Right lobe of liver (tissue), 6 donors: ENCODE results near the gene BBX. TPM values are rescaled to one million over a fixed set of nuclear protein-coding genes. Genes with fewer than 3 reads are reported as not detected.

ENCODE experiments used
- ATAC-seq, 4 donors: fragments of 200-7000 bp; cut with Tn5 transposase; one replicate each; pipeline ENCODE4 v1.9.1; 2020; ENCODE audit warnings: mild to moderate bottlenecking in 4 of 4, moderate library complexity in 4 of 4
- DNase-seq, 3 donors: peaks; one replicate each; pipeline ENCODE4 v3.0.0-alpha.2; 2020
- H3K27ac ChIP-seq, 3 donors: fragments of 200-600 bp; one replicate each; pipeline ENCODE4 v1.8.0; 2022
- H3K27me3 ChIP-seq, 2 donors: fragments of 200-600 bp; one replicate each; pipeline ENCODE4 v1.8.0; 2022
- H3K36me3 ChIP-seq, 4 donors: fragments of 200-600 bp; sonication (generic) in 1 of 4; one replicate each; pipeline versions ENCODE4 v1.5.1 to v1.8.0; 2017 to 2022; ENCODE audit warnings: control low read depth in 1 of 4
- H3K4me1 ChIP-seq, 4 donors: fragments of 200-600 bp; sonication (generic) in 1 of 4; one replicate each; pipeline versions ENCODE4 v1.5.1 to v1.8.0; 2017 to 2022; ENCODE audit warnings: control low read depth in 1 of 4
- H3K4me3 ChIP-seq, 3 donors: fragments of 200-600 bp; one replicate each; pipeline ENCODE4 v1.8.0; 2022
- H3K9me3 ChIP-seq, 4 donors: fragments of 200-600 bp; sonication (generic) in 1 of 4; one replicate each; pipeline versions ENCODE4 v1.5.1 to v1.8.0; 2017 to 2022; ENCODE audit warnings: control low read depth in 1 of 4
- CTCF ChIP-seq, 4 donors: fragments of 200-600 bp in 3 of 4; fragments of 450-650 bp in 1 of 4; IDR thresholded peaks; one replicate each; pipeline versions ENCODE4 v1.5.1 to v1.8.0; 2016 to 2022; ENCODE audit warnings: antibody characterized with exemption in 4 of 4, mild to moderate bottlenecking in 2 of 4
- POLR2A ChIP-seq: fragments of 450-650 bp; IDR thresholded peaks from one replicate; pipeline ENCODE4 v1.6.1; 2017; ENCODE audit warnings: antibody characterized with exemption, mild to moderate bottlenecking
- WGBS: methylation state at CpG from one replicate; pipeline ENCODE4 v1.1.6; 2018; ENCODE audit warnings: low coverage, low lambda C conversion rate; ENCODE audit not compliant: insufficient coverage; ENCODE audit errors: missing lambda C conversion rate; 5-methylcytosine and 5-hydroxymethylcytosine counted together
- intact Hi-C, 2 donors: fragments of 100-400 bp; cut with DNase I; formaldehyde crosslinking; loops; one replicate each; pipeline versions ENCODE4 v1.11.2 to v1.14.1; 2022
- total RNA-seq, 6 experiments: library from RNA; depleted of rRNA in 2 of 6; stranded (reverse); fragments of >200 nt in 2 of 6; fragmentation: NEBNext Ultra II Directional in 3 of 6; extraction: Animal tissue kit (Norgen Biotek cat#: 25700) in 3 of 6; gene quantifications; one replicate each; pipeline versions ENCODE4 v1.1.0 to v1.2.4, GENCODE V29; 2016 to 2023
- donor health status: DM: no; HTN: yes; CAD: no.
- donor health status: DM: no; HTN: no; CAD: no.
- donor health status: DM: no; HTN: no; CAD: no.
- donor health status: DM: no; HTN: yes; CAD: no.
- donor health status: DM: no; HTN: yes; CAD: no.

Gene BBX
- total RNA-seq, 6 experiments from 2014 or later = 15.0 to 22.4 (median 19.1) TPM

GRCh38 chr3:107514453-107514852 is 8.3 kb upstream of the BBX start:
- DNase-seq (no peak), ATAC-seq (no peak)
- Histone ChIP-seq H3K9me3 (no peaks in the 10 kb centered on the region), H3K27me3 (no peaks in the 10 kb centered on the region), H3K4me1 (no peaks in the 10 kb centered on the region), H3K4me3 (no peak overlapping the region), H3K27ac (no peak overlapping the region), H3K36me3 (no peaks in the 10 kb centered on the region)
- WGBS = 91% methylated on average over 1 of the region's 1 CpG
- intact Hi-C loops = no loop called here
- no peak for TF ChIP-seq POLR2A
- TF ChIP-seq CTCF (IDR thresholded peaks at IDR 0.05) = peak in 1 of 4 donors; percentile 11

GRCh38 chr3:107516475-107516874 is 6.3 kb upstream of the BBX start:
- WGBS = 34% methylated on average over 3 of the region's 3 CpGs
- H3K27me3 ChIP-seq = no peaks in the 10 kb centered on the region
- H3K4me1 ChIP-seq = no peaks in the 10 kb centered on the region
- TF ChIP-seq CTCF (IDR thresholded peaks at IDR 0.05) (no peak), POLR2A (no peak)
- no peak for DNase-seq
- intact Hi-C loops = no loop called here
- H3K9me3 ChIP-seq = no peaks in the 10 kb centered on the region
- ATAC-seq = no peak
- no peaks in the 10 kb centered on the region for H3K36me3 ChIP-seq
- H3K4me3 ChIP-seq = no peak overlapping the region
- H3K27ac ChIP-seq = no peak overlapping the region

GRCh38 chr3:107520535-107520934 is 2.2 kb upstream of the BBX start:
- 83% methylated on average over 4 of the region's 4 CpGs for WGBS
- intact Hi-C loops = no loop called here

GRCh38 chr3:107521469-107522059 is 1.2 kb upstream of the BBX start:
- intact Hi-C loops = no loop called here
- 78% methylated on average over 3 of the region's 3 CpGs for WGBS
- no peaks in the 10 kb centered on the region for H3K9me3 ChIP-seq

More at GRCh38 chr3:107520535-107520934, 2.2 kb upstream of the BBX start:
- no peak overlapping the region for H3K27ac ChIP-seq
- no peaks in the 10 kb centered on the region for H3K9me3 ChIP-seq
- H3K36me3 ChIP-seq = no peaks in the 10 kb centered on the region
- H3K27me3 ChIP-seq = no peaks in the 10 kb centered on the region
- DNase-seq (no peak), ATAC-seq (no peak)
- TF ChIP-seq CTCF (IDR thresholded peaks at IDR 0.05) = no peak
- TF ChIP-seq POLR2A = no peak
- H3K4me1 ChIP-seq = peaks cover 0 to 7% (median 0%) of the 10 kb centered on the region in 4 donors
- no peak overlapping the region for H3K4me3 ChIP-seq

More at GRCh38 chr3:107521469-107522059, 1.2 kb upstream of the BBX start:
- Histone ChIP-seq H3K27ac (no peak overlapping the region), H3K4me3 (no peak overlapping the region), H3K27me3 (no peaks in the 10 kb centered on the region), H3K36me3 (no peaks in the 10 kb centered on the region), H3K4me1 (peaks cover 0 to 7% (median 0%) of the 10 kb centered on the region in 4 donors)
- no peak for TF ChIP-seq CTCF (IDR thresholded peaks at IDR 0.05)
- no peak for TF ChIP-seq POLR2A
- DNase-seq (no peak), ATAC-seq (no peak)
